Islet precursor cell (in vitro differentiated cells): ENCODE results near the gene TAF11L7.
"Not testable (repeated sequence)": the region's sequence is repeated elsewhere in the genome, so short reads cannot be mapped to it uniquely, and the experiment has no call there.

Source experiments
- DNase-seq: peaks from one replicate; pipeline ENCODE4 v3.0.0-alpha.2; 2018

TAF11L7 gene

GRCh38 chr5:17585658-17586057 lies at the start of gene TAF11L7:
TAF11L7 (minus strand) TSS chr5:17585758.
- not testable (repeated sequence) for DNase-seq

- no peak for DNase-seq
Observed at GRCh38 chr5:17634160-17634559, 48.6 kb upstream of the TAF11L7 start, which contains the start of gene TAF11L14. TAF11L14 (plus strand) TSS chr5:17634460.

DNA sequence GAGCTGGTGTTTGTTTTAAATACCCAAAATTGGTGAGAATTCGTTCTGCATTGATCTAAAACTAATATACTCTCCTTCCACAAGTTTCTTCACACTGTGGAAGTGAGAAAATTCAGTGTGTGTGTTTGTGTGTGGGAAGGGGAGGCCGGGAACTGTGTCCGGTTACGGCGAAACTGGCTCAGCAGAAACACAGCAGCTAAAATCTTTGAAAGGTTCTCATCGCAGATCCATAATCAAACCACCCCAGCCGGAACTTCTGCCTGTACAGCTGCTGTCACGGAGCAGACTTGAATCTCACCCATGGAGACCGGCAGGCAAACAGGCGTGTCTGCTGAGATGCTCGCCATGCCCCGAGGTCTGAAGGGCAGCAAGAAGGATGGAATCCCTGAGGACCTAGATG lies 46.2 kb upstream of the TAF11L7 start, which contains the start of gene TAF11L13:
TSS of gene TAF11L13 (plus strand) at position 301 of the 400 bp plus-strand sequence.
- not testable (repeated sequence) for DNase-seq

DNA sequence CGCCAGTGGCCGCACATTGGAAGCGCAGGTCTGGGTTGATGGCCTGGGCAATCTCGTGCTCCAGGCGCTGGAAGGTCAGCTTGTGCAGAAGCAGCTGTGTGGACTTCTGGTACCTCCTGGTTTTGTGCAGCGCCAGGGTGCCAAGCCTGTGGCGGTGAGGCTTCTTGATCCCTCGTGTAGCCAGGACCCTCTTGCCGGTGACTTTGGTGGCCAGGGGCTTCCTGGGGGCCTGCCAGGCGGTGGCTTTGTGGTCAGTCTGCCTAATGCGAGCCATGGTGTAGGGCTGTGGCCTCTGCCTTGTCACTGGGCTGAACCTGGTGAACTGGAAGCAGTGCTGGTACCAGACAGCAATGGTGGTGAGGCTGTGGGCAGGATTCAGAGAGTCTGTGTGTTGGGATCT lies 40.1 kb upstream of the TAF11L7 start:
- DNase-seq: no peak

DNA sequence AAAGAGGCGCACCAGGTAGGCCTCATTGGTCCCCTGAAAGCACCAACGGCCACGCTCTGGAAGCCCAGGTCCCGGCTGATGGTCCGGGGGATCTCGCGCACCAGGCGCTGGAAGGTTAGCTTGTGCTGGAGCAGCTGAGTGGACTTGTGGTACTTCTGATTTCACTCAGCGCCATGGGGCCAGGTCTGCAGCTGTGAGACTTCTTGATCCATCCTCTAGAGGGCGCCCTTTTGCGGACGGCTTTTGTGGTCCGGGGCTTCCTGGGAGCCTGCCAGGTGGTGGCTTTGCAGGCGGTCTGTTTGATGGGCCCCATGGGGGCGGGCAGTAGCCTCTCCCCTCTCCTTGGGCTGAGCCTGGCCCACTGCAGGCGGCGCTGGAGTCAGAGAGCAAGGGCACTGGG lies 35.1 kb upstream of the TAF11L7 start:
- no peak for DNase-seq

- no peak for DNase-seq
Observed at GRCh38 chr5:17619354-17619753, 33.8 kb upstream of the TAF11L7 start.

DNA sequence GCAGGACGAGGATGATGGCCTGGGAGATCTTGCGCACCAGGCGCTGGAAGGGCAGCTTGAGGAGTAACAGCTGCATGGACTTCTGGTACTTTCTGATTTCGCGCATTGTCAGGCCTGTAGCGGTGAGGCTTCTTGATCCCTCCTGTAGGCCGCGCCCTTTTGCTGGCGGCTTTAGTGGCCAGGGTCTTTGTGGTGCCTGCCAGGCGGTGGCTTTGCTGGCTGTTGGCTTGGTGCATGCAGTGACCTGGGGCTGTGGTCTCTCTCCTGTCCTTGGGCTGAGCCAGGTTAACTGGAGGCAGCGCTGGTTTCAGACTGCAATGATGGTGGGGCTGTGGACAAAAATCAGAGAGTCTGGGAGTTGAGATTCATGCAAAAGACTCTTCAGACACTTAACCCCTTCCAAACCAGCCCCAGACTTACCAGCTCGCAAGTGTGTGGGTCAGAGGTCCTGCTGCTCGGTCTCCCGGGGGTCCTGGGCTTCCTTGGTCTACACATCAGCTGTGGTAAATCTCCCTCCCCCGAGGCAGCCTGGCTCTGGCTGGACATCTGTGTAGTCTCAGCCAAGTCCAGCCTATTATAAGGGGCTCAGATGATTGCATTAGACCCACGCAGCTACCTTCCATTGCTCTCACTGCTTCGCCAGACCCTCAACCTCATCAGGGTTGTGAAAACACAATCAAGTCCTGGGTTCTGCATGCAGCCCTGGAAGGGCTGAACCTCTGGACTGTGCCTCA lies 29.5 kb upstream of the TAF11L7 start:
- DNase-seq: no peak

- not testable (repeated sequence) for DNase-seq
Observed at GRCh38 chr5:17610092-17610491, 24.5 kb upstream of the TAF11L7 start, which contains the start of gene TAF11L12. TAF11L12 (plus strand) TSS chr5:17610392.

DNA sequence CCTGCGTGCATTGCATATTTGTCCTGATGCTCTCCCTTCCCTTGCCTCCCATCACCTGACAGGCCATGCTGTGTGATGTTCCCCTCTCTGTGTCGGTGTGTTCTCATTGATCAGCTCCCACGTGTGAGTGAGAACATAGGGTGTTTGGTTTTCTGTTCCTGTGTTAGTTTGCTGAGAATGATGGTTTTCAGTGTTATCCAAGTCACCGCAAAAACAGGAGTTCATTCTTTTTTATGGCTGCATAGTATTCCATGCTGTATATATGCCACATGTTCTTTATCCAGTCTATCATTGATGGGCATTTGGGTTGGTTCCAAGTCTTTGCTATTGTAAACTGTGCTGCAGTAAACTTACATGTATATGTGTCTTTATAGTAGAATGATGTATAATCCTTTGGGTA lies 21.9 kb upstream of the TAF11L7 start:
- not testable (repeated sequence) for DNase-seq

DNA sequence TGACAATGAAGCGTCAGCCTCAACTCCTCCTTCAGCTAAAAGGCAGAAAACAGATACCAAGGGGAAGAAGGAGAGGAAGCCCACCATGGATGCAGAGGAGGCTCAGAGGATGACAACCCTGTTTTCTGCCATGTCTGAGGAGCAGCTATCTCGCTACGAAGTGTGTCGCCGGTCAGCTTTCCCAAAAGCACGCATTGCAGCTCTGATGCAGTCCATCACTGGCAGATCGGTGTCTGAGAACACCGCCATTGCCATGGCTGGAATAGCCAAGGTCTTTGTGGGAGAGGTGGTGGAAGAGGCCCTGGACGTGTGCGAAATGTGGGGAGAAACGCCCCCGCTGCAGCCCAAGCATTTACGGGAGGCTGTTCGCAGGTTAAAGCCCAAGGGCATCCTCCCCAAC lies 19.4 kb upstream of the TAF11L7 start:
- DNase-seq: no peak

GRCh38 chr5:17603880-17604279 lies 18.3 kb upstream of the TAF11L7 start, which contains the start of gene TAF11L11:
TAF11L11 (plus strand) TSS chr5:17604183.
- DNase-seq: not testable (repeated sequence)

DNA sequence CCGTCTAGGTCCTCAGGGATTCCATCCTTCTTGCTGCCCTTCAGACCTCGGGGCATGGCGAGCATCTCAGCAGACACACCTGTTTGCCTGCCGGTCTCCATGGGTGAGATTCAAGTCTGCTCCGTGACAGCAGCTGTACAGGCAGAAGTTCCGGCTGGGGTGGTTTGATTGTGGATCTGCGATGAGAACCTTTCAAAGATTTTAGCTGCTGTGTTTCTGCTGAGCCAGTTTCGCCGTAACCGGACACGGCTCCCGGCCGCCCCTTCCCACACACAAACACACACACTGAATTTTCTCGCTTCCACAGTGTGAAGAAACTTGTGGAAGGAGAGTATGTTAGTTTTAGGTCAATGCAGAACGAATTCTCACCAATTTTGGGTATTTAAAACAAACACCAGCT lies 12.2 kb upstream of the TAF11L7 start, which contains the start of gene TAF11L10:
TSS of gene TAF11L10 (minus strand) at position 101 of the 400 bp plus-strand sequence.
- not testable (repeated sequence) for DNase-seq

GRCh38 chr5:17594255-17594654 lies 8.7 kb upstream of the TAF11L7 start, which contains the start of gene TAF11L9:
TAF11L9 (minus strand) TSS chr5:17594394.
- not testable (repeated sequence) for DNase-seq

- not testable (repeated sequence) for DNase-seq
Observed at GRCh38 chr5:17590860-17591259, 5.3 kb upstream of the TAF11L7 start, which contains the start of gene TAF11L8. TAF11L8 (minus strand) TSS chr5:17590960.
